ENCODE data around the gene P2RX7.
"Not testable (repeated sequence)": the region's sequence is repeated elsewhere in the genome, so short reads cannot be mapped to it uniquely, and the experiment has no call there.

Gene P2RX7

GRCh38 chr12:121162384-121162783 is 29.7 kb downstream of the P2RX7 start:
- H4K20me1 ChIP-seq (ENCODE audit: insufficient read depth, low read length) = no peaks in the 10 kb centered on the region
- H3K4me1 ChIP-seq (ENCODE audit: insufficient read depth, low read length) = no peaks in the 10 kb centered on the region
- no peak overlapping the region for H3K4me3 ChIP-seq (ENCODE audit: low read depth in 1 of 2, low read length in 2 of 2)
- H3K79me2 ChIP-seq (ENCODE audit: insufficient read depth, low read length) = no peaks in the 10 kb centered on the region
- DNase-seq (no peak), ATAC-seq (ENCODE audit: insufficient read depth, low read depth) (no peak)
- no peak for TF ChIP-seq EZH2 (IDR thresholded peaks at IDR 0.05; ENCODE audit: borderline replicate concordance, low read depth, low read length, severe bottlenecking)
- TF ChIP-seq CTCF (IDR thresholded peaks at IDR 0.05; ENCODE audit: borderline replicate concordance, extremely low read depth, low read length, poor library complexity, severe bottlenecking) = no peak
- H3K27ac ChIP-seq (ENCODE audit: low read length) = no peak overlapping the region
- H2AFZ ChIP-seq (ENCODE audit: low read depth, low read length) = no peak overlapping the region
- H3K9ac ChIP-seq (ENCODE audit: low read depth, low read length) = no peak overlapping the region
- no peaks in the 10 kb centered on the region for H3K27me3 ChIP-seq (ENCODE audit: insufficient read depth, low read length, poor library complexity)
- H3K9me3 ChIP-seq (ENCODE audit: insufficient read depth, low read length, severe bottlenecking) = no peaks in the 10 kb centered on the region
- no peak overlapping the region for H3K4me2 ChIP-seq (ENCODE audit: insufficient read depth, low read length)
- H3K36me3 ChIP-seq (ENCODE audit: insufficient read depth, low read length) = no peaks in the 10 kb centered on the region

DNA sequence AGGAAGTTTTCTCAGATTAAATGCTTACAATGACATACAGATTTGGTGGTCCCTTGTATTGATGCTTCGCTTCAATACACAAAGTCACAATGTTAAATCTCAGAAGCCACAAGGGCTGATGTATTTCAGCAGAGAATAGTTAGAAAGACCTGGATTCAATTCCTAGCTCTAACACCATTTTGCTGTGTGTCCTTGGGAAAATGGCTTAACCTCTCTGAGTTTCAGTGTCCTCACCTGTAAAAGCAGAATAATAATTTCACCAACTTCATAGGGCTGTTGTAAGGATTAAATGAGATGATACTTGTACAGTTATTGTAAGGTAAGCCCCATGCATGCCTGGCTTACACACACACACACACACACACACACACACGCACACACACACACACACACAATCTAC is 30.3 kb downstream of the P2RX7 start:
- no peaks in the 10 kb centered on the region for H3K4me1 ChIP-seq (ENCODE audit: insufficient read depth, low read length)
- DNase-seq = no peak
- H2AFZ ChIP-seq (ENCODE audit: low read depth, low read length) = no peak overlapping the region
- H3K9ac ChIP-seq (ENCODE audit: low read depth, low read length) = no peak overlapping the region
- H3K27me3 ChIP-seq (ENCODE audit: insufficient read depth, low read length, poor library complexity) = no peaks in the 10 kb centered on the region
- no peaks in the 10 kb centered on the region for H4K20me1 ChIP-seq (ENCODE audit: insufficient read depth, low read length)
- ATAC-seq (ENCODE audit: insufficient read depth, low read depth) = no peak
- no peak overlapping the region for H3K27ac ChIP-seq (ENCODE audit: low read length)
- no peaks in the 10 kb centered on the region for H3K9me3 ChIP-seq (ENCODE audit: insufficient read depth, low read length, severe bottlenecking)
- no peak overlapping the region for H3K4me3 ChIP-seq (ENCODE audit: low read depth in 1 of 2, low read length in 2 of 2)
- H3K79me2 ChIP-seq (ENCODE audit: insufficient read depth, low read length) = no peaks in the 10 kb centered on the region
- no peak for TF ChIP-seq CTCF (IDR thresholded peaks at IDR 0.05; ENCODE audit: borderline replicate concordance, extremely low read depth, low read length, poor library complexity, severe bottlenecking)
- no peak for TF ChIP-seq EZH2 (IDR thresholded peaks at IDR 0.05; ENCODE audit: borderline replicate concordance, low read depth, low read length, severe bottlenecking)
- H3K36me3 ChIP-seq (ENCODE audit: insufficient read depth, low read length) = no peaks in the 10 kb centered on the region
- H3K4me2 ChIP-seq (ENCODE audit: insufficient read depth, low read length) = no peak overlapping the region

DNA sequence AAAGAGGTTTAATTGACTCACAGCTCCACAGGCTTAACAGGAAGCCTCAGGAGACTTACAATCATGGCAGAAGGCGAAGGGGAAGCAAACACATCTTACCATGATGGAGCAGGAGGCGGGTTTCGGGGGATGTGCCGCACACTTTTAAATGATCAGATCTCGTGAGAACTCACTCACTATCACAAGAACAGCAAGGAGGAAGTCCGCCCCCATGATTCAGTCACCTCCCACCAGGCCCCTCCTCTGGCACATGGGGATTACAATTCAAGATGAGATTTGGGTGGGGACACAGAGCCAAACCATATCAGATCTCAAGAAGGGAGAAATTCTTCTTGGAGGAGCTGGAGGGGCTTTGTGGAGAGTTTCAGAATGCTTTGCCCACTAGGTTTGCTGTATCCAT is 32.2 kb downstream of the P2RX7 start:
- H3K9ac ChIP-seq (ENCODE audit: low read depth, low read length); H3K4me2 ChIP-seq (ENCODE audit: insufficient read depth, low read length); H3K79me2 ChIP-seq (ENCODE audit: insufficient read depth, low read length); H3K27me3 ChIP-seq (ENCODE audit: insufficient read depth, low read length, poor library complexity); H3K9me3 ChIP-seq (ENCODE audit: insufficient read depth, low read length, severe bottlenecking); H2AFZ ChIP-seq (ENCODE audit: low read depth, low read length); H3K27ac ChIP-seq (ENCODE audit: low read length); H3K4me1 ChIP-seq (ENCODE audit: insufficient read depth, low read length); ATAC-seq (ENCODE audit: insufficient read depth, low read depth); DNase-seq; H3K4me3 ChIP-seq (ENCODE audit: low read depth in 1 of 2, low read length in 2 of 2); H4K20me1 ChIP-seq (ENCODE audit: insufficient read depth, low read length); H3K36me3 ChIP-seq (ENCODE audit: insufficient read depth, low read length): not testable (repeated sequence)

DNA sequence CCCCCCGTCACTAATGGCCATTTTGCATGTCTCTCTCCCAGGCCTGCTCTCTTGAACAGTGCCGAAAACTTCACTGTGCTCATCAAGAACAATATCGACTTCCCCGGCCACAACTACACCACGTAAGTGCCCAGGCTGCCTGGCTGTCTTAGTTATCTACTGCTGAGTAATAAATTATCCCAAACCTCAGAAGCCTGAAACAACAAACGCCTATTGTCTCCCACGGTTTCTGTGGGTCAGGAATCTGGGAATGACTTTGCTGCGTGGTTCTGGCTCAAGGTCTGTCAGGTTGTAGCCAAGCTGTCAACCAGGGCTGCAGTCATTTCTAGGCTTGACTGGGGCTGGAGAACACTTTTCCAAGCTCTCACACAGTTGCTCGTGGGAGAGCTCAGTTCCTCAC is 32.6 kb downstream of the P2RX7 start:
- DNase-seq = no peak
- Histone ChIP-seq H3K9ac (ENCODE audit: low read depth, low read length) (no peak overlapping the region), H3K4me1 (ENCODE audit: insufficient read depth, low read length) (no peaks in the 10 kb centered on the region), H3K36me3 (ENCODE audit: insufficient read depth, low read length) (no peaks in the 10 kb centered on the region), H2AFZ (ENCODE audit: low read depth, low read length) (no peak overlapping the region), H4K20me1 (ENCODE audit: insufficient read depth, low read length) (no peaks in the 10 kb centered on the region), H3K9me3 (ENCODE audit: insufficient read depth, low read length, severe bottlenecking) (no peaks in the 10 kb centered on the region), H3K4me2 (ENCODE audit: insufficient read depth, low read length) (no peak overlapping the region), H3K27me3 (ENCODE audit: insufficient read depth, low read length, poor library complexity) (no peaks in the 10 kb centered on the region), H3K4me3 (ENCODE audit: low read depth in 1 of 2, low read length in 2 of 2) (no peak overlapping the region), H3K27ac (ENCODE audit: low read length) (no peak overlapping the region), H3K79me2 (ENCODE audit: insufficient read depth, low read length) (no peaks in the 10 kb centered on the region)
- no peak for ATAC-seq (ENCODE audit: insufficient read depth, low read depth)
- TF ChIP-seq CTCF (IDR thresholded peaks at IDR 0.05; ENCODE audit: borderline replicate concordance, extremely low read depth, low read length, poor library complexity, severe bottlenecking) (no peak), EZH2 (IDR thresholded peaks at IDR 0.05; ENCODE audit: borderline replicate concordance, low read depth, low read length, severe bottlenecking) (no peak)

Data from DND-41 (cell line).